HEK293 (cell line): ENCODE measurements around the gene RNF223.

Experiments used
- CTCF ChIA-PET: fragments of 350-600 bp; formaldehyde crosslinking; extraction: SDS; loops from one replicate; lab custom pipeline; 2021; ENCODE audit warnings: antibody characterized with exemption; lab: Yijun Ruan, JAX
- POLR2A ChIA-PET: fragments of 300-600 bp; formaldehyde crosslinking; extraction: SDS; loops from one replicate; lab custom pipeline; 2020; ENCODE audit warnings: antibody characterized with exemption, inconsistent platforms; lab: Yijun Ruan, JAX
- H3K27ac ChIP-seq: fragments of 200-500 bp; sonication (Bioruptor generic); 2 replicates; pipeline ENCODE4 v1.5.1; 2014; ENCODE audit warnings: low read depth, low read length, control low read depth, inconsistent platforms; ENCODE audit errors: extremely low read depth
- H3K36me3 ChIP-seq, 2 experiments: fragments of 200-500 bp in 1 of 2; sonication (Bioruptor generic) in 1 of 2; 1 replicate in 1 of 2; 2 replicates in 1 of 2; pipeline ENCODE4 v1.5.1; 2014 to 2017; ENCODE audit warnings: inconsistent platforms in 2 of 2, low read length in 2 of 2; ENCODE audit not compliant: control insufficient read depth in 2 of 2, insufficient read depth in 1 of 2
- H3K4me1 ChIP-seq: fragments of 200-500 bp; sonication (Bioruptor generic); 2 replicates; pipeline ENCODE4 v1.5.1; 2014; ENCODE audit warnings: mild to moderate bottlenecking, low read length, inconsistent platforms; ENCODE audit not compliant: control insufficient read depth, insufficient read depth
- H3K4me3 ChIP-seq: 2 replicates; pipeline ENCODE4 v1.5.1; 2011; ENCODE audit warnings: low read depth, mild to moderate bottlenecking, control low read depth, low read length, moderate library complexity
- H3K9me3 ChIP-seq: fragments of 200-500 bp; sonication (Bioruptor generic); 2 replicates; pipeline ENCODE4 v1.5.1; 2014; ENCODE audit warnings: low read depth, low read length, inconsistent platforms; ENCODE audit not compliant: control insufficient read depth, insufficient read depth
- BCL11A ChIP-seq: fragments of 450-650 bp; formaldehyde crosslinking; IDR thresholded peaks from 2 replicates; pipeline ENCODE4 v1.5.1; 2016; ENCODE audit warnings: low read depth, missing biosample characterization, missing genetic modification characterization
- GLIS2 ChIP-seq: fragments of 450-650 bp; formaldehyde crosslinking; IDR thresholded peaks from 2 replicates; pipeline ENCODE4 v1.5.1; 2016; ENCODE audit warnings: missing biosample characterization, missing genetic modification characterization
- HOXD13 ChIP-seq: sonication (generic); formaldehyde crosslinking; IDR thresholded peaks from 2 replicates; pipeline ENCODE4 v1.8.0; 2022; ENCODE audit warnings: missing genetic modification reagents, borderline replicate concordance
- KLF9 ChIP-seq: fragments of 450-650 bp; formaldehyde crosslinking; IDR thresholded peaks from 2 replicates; pipeline ENCODE4 v1.5.1; 2016; ENCODE audit warnings: missing biosample characterization, missing genetic modification characterization, low read depth
- MYNN ChIP-seq: fragments of 450-650 bp; formaldehyde crosslinking; IDR thresholded peaks from 2 replicates; pipeline ENCODE4 v1.5.1; 2016; ENCODE audit warnings: missing biosample characterization, missing genetic modification characterization, borderline replicate concordance
- OVOL3 ChIP-seq: fragments of 450-650 bp; formaldehyde crosslinking; IDR thresholded peaks from 2 replicates; pipeline ENCODE4 v1.5.1; 2016; ENCODE audit warnings: missing biosample characterization, missing genetic modification characterization
- WT1 ChIP-seq: fragments of 450-650 bp; formaldehyde crosslinking; IDR thresholded peaks from 2 replicates; pipeline ENCODE4 v1.5.1; 2016; ENCODE audit warnings: missing biosample characterization, missing genetic modification characterization
- ZBTB21 ChIP-seq: fragments of 450-650 bp; formaldehyde crosslinking; IDR thresholded peaks from 2 replicates; pipeline ENCODE4 v1.5.1; 2017; ENCODE audit warnings: missing biosample characterization, missing genetic modification characterization
- ZNF133 ChIP-seq: fragments of 450-650 bp; formaldehyde crosslinking; IDR thresholded peaks from 2 replicates; pipeline ENCODE4 v1.5.1; 2016; ENCODE audit warnings: missing biosample characterization, missing genetic modification characterization
- ZNF223 ChIP-seq: fragments of 450-650 bp; formaldehyde crosslinking; IDR thresholded peaks from 2 replicates; pipeline ENCODE4 v1.5.1; 2016; ENCODE audit warnings: missing biosample characterization, missing genetic modification characterization
- ZNF23 ChIP-seq: fragments of 450-650 bp; formaldehyde crosslinking; IDR thresholded peaks from 2 replicates; pipeline ENCODE4 v1.5.1; 2016; ENCODE audit warnings: missing biosample characterization, missing genetic modification characterization, borderline replicate concordance
- ZNF248 ChIP-seq: fragments of 450-650 bp; formaldehyde crosslinking; IDR thresholded peaks from 2 replicates; pipeline ENCODE4 v1.5.1; 2017; ENCODE audit warnings: missing biosample characterization, missing genetic modification characterization
- ZNF335 ChIP-seq: fragments of 450-650 bp; formaldehyde crosslinking; conservative IDR thresholded peaks from 2 replicates; pipeline ENCODE4 v1.5.1; 2016; ENCODE audit warnings: missing biosample characterization, missing genetic modification characterization
- ZNF37A ChIP-seq: fragments of 450-650 bp; IDR thresholded peaks from 2 replicates; pipeline ENCODE4 v1.5.1; 2018; ENCODE audit warnings: missing biosample characterization, missing genetic modification characterization
- ZNF404 ChIP-seq: fragments of 450-650 bp; formaldehyde crosslinking; IDR thresholded peaks from 2 replicates; pipeline ENCODE4 v1.5.1; 2017; ENCODE audit warnings: missing biosample characterization, missing genetic modification characterization
- ZNF473 ChIP-seq: fragments of 450-650 bp; formaldehyde crosslinking; IDR thresholded peaks from 2 replicates; pipeline ENCODE4 v1.5.1; 2017; ENCODE audit warnings: missing biosample characterization, missing genetic modification characterization
- ZNF48 ChIP-seq: fragments of 450-650 bp; formaldehyde crosslinking; IDR thresholded peaks from 2 replicates; pipeline ENCODE4 v1.5.1; 2016; ENCODE audit warnings: missing biosample characterization, missing genetic modification characterization
- ZNF529 ChIP-seq: fragments of 450-650 bp; formaldehyde crosslinking; IDR thresholded peaks from 2 replicates; pipeline ENCODE4 v1.5.1; 2017; ENCODE audit warnings: missing genetic modification characterization, missing biosample characterization; ENCODE audit not compliant: insufficient replicate concordance
- ZNF548 ChIP-seq: fragments of 450-650 bp; formaldehyde crosslinking; IDR thresholded peaks from 2 replicates; pipeline ENCODE4 v1.5.1; 2016; ENCODE audit warnings: missing biosample characterization, missing genetic modification characterization
- ZNF600 ChIP-seq: fragments of 450-650 bp; formaldehyde crosslinking; IDR thresholded peaks from 2 replicates; pipeline ENCODE4 v1.5.1; 2016; ENCODE audit warnings: missing biosample characterization, missing genetic modification characterization
- ZNF623 ChIP-seq: fragments of 450-650 bp; formaldehyde crosslinking; IDR thresholded peaks from 2 replicates; pipeline ENCODE4 v1.5.1; 2016; ENCODE audit warnings: missing biosample characterization, missing genetic modification characterization
- ZNF747 ChIP-seq: fragments of 450-650 bp; formaldehyde crosslinking; IDR thresholded peaks from 2 replicates; pipeline ENCODE4 v1.5.1; 2016; ENCODE audit warnings: missing biosample characterization, missing genetic modification characterization
- ZNF76 ChIP-seq: fragments of 450-650 bp; formaldehyde crosslinking; IDR thresholded peaks from 2 replicates; pipeline ENCODE4; 2016; ENCODE audit warnings: low read depth, missing biosample characterization, missing genetic modification characterization, borderline replicate concordance
- ZNF792 ChIP-seq: fragments of 450-650 bp; formaldehyde crosslinking; IDR thresholded peaks from 2 replicates; pipeline ENCODE4 v1.5.1; 2016; ENCODE audit warnings: missing biosample characterization, missing genetic modification characterization
- ZNF830 ChIP-seq: fragments of 450-650 bp; IDR thresholded peaks from 2 replicates; pipeline ENCODE4 v1.5.0; 2018; ENCODE audit warnings: missing biosample characterization, missing genetic modification characterization, low read depth, mild to moderate bottlenecking, moderate library complexity
- ZNF843 ChIP-seq: fragments of 450-650 bp; formaldehyde crosslinking; IDR thresholded peaks from 2 replicates; pipeline ENCODE4 v1.5.1; 2016; ENCODE audit warnings: missing biosample characterization, missing genetic modification characterization
- ZSCAN23 ChIP-seq: fragments of 450-650 bp; formaldehyde crosslinking; IDR thresholded peaks from 2 replicates; pipeline ENCODE4 v1.5.1; 2016; ENCODE audit warnings: missing biosample characterization, missing genetic modification characterization

The RNF223 gene

DNA sequence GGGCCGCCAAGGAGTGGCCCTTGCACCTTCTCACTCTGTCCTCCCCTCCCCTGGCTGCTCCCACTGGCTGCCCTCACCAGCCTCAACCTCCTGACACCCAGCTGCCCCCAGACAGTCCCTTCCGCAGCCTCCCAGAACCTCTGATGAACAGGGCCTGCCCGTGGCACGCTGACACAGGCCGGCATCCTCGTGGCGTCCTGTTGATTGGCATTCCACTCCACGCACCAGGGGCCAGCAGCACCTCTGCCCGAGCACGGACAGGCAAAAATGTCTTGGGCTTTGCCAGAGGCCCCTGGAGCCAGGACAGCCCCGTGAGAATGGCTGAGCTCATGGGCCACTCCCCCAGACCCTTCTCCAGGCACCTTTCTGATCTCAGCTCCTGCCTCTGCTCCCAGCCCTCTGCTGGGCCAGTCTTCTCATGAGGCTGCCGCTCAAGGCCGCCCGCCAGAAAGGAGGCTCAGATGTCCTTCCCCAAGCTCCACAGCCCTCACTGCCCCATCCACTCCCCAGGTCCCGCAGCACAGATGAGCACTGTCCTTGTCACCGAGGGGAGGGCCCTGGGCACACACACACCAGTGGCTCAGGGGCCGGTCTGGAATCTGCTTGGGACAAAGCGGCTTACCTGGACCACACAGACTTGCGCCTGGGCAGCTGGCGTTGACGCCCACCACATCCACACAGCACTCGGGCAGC lies 15.8 kb upstream of the RNF223 start:
- peaks cover 0 to 5% of the 10 kb centered on the region in 2 experiments; a peak in 1 of 3 replicates for H3K36me3 ChIP-seq
- CTCF ChIA-PET = no interaction called here
- H3K4me3 ChIP-seq = no peak overlapping the region

GRCh38 chr1:1088801-1089680 lies 14.9 kb upstream of the RNF223 start:
- Histone ChIP-seq H3K27ac (no peak overlapping the region), H3K4me3 (no peak overlapping the region), H3K4me1 (no peaks in the 10 kb centered on the region), H3K9me3 (no peaks in the 10 kb centered on the region), H3K36me3 (peaks cover 0 to 5% of the 10 kb centered on the region in 2 experiments; a peak in 1 of 3 replicates)
- TF ChIP-seq ZBTB21 (no peak), GLIS2 (tag by site-specific recombination) (peak; percentile 14; the same call in 1 of the 2 replicates), ZNF335 (tag by site-specific recombination) (no peak), KLF9 (tag by site-specific recombination) (0 out of 2 replicates have a peak, but pooled peaks have one; percentile 15)
- CTCF ChIA-PET = no interaction called here
- POLR2A ChIA-PET = interaction anchor here (0.8 kb wide), 1 partner anchor 145 kb away, joined by 4 read pairs; no protein-coding TSS in a partner anchor

More for the DNA sequence above, 15.8 kb upstream of the RNF223 start:
- no peaks in the 10 kb centered on the region for H3K9me3 ChIP-seq
- TF ChIP-seq ZNF48 (tag by site-specific recombination) = no peak
- no peak for TF ChIP-seq ZNF133 (tag by site-specific recombination)
- TF ChIP-seq ZNF223 (tag by site-specific recombination) = no peak
- TF ChIP-seq ZNF600 (tag by site-specific recombination) = peak; percentile 40; the same call in 1 of the 2 replicates
- TF ChIP-seq ZNF747 = no peak
- TF ChIP-seq ZSCAN23 (tag by site-specific recombination) = no peak
- TF ChIP-seq, all 188 proteins: peak for 1
- Histone ChIP-seq H3K4me1 (no peaks in the 10 kb centered on the region), H3K27ac (no peak overlapping the region)
- POLR2A ChIA-PET = no interaction called here

- Histone ChIP-seq H3K4me1 (no peaks in the 10 kb centered on the region), H3K27ac (no peak overlapping the region), H3K4me3 (no peak overlapping the region), H3K36me3 (peaks cover 0 to 5% of the 10 kb centered on the region in 2 experiments; a peak in 1 of 3 replicates), H3K9me3 (no peaks in the 10 kb centered on the region)
- TF ChIP-seq ZNF37A (tag by site-specific recombination) (no peak), ZNF792 (no peak), MYNN (tag by site-specific recombination) (no peak), ZNF76 (tag by site-specific recombination) (no peak), ZNF830 (no peak), ZNF843 (tag by site-specific recombination) (no peak), ZNF623 (tag by site-specific recombination) (no peak), HOXD13 (CRISPR knock-in tag) (no peak), ZNF473 (no peak), ZNF248 (no peak), ZNF404 (no peak), ZNF548 (no peak), WT1 (tag by site-specific recombination) (no peak), BCL11A (no peak), ZNF529 (tag by site-specific recombination) (no peak), OVOL3 (no peak), ZNF23 (no peak)
- CTCF ChIA-PET = no interaction called here
- POLR2A ChIA-PET = interaction anchor here (0.8 kb wide), 1 partner anchor 144 kb away, joined by 4 read pairs; no protein-coding TSS in a partner anchor
Measured at GRCh38 chr1:1088029-1088800, 14.1 kb upstream of the RNF223 start.
